A673 (cell line): ENCODE data around the gene MRRF.

ENCODE experiments used
- EZH2 ChIP-seq: fragments of 200-600 bp; sonication (generic); IDR thresholded peaks from 2 replicates; pipeline ENCODE4 v1.6.1; 2017; ENCODE audit warnings: borderline replicate concordance, low read depth, mild to moderate bottlenecking, mixed read lengths, antibody characterized with exemption, low read length; ENCODE audit not compliant: poor library complexity, severe bottlenecking
- TF ChIP-seq, protein P1 (sequence below): fragments of 300-800, 200-600 bp; sonication (generic); conservative IDR thresholded peaks from 2 replicates; pipeline ENCODE4 v1.5.1; 2017; ENCODE audit warnings: low read depth, mild to moderate bottlenecking, antibody characterized with exemption, low read length, moderate library complexity, mixed read lengths

DNA sequence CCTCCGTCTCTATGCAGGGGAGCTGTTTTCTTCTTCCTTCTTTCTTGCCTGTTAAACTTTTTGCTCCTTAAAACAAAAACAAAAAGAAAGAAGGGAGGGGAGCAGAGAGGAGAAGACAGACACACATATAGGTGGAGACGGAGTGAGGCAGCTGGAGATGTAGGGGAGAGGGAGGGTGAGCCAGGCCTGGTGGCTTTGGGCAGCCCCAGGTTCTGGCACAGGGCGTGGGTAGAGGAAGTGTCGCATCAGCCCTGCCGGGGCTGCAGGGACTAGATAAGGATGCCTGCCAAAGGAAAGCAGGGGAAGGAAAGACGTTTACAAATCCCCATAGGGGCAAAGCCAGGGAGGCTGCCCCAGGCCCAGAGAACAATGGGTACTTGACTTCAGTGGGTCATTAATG lies 67.4 kb downstream of the MRRF start:
- TF ChIP-seq, protein P1, sequence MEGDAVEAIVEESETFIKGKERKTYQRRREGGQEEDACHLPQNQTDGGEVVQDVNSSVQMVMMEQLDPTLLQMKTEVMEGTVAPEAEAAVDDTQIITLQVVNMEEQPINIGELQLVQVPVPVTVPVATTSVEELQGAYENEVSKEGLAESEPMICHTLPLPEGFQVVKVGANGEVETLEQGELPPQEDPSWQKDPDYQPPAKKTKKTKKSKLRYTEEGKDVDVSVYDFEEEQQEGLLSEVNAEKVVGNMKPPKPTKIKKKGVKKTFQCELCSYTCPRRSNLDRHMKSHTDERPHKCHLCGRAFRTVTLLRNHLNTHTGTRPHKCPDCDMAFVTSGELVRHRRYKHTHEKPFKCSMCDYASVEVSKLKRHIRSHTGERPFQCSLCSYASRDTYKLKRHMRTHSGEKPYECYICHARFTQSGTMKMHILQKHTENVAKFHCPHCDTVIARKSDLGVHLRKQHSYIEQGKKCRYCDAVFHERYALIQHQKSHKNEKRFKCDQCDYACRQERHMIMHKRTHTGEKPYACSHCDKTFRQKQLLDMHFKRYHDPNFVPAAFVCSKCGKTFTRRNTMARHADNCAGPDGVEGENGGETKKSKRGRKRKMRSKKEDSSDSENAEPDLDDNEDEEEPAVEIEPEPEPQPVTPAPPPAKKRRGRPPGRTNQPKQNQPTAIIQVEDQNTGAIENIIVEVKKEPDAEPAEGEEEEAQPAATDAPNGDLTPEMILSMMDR: no peak
- no peak for TF ChIP-seq EZH2
